HepG2 (cell line): ENCODE data around the gene TICAM2. TPM values are rescaled to one million over a fixed set of nuclear protein-coding genes. Genes with fewer than 3 reads are reported as not detected.
A peak's percentile ranks its signal among the peaks of the same experiment; 100 is the strongest.

Source experiments
- ADNP ChIP-seq: sonication (generic); formaldehyde crosslinking; IDR thresholded peaks from 2 replicates; pipeline ENCODE4 v1.4.0; 2020; ENCODE audit warnings: missing genetic modification reagents
- CENPX ChIP-seq: sonication (generic); formaldehyde crosslinking; IDR thresholded peaks from 2 replicates; pipeline ENCODE4 v1.9.0; 2021; ENCODE audit warnings: mild to moderate bottlenecking, missing genetic modification reagents, moderate library complexity
- GZF1 ChIP-seq: sonication (generic); formaldehyde crosslinking; IDR thresholded peaks from 2 replicates; pipeline ENCODE4 v1.5.1; 2020; ENCODE audit warnings: mild to moderate bottlenecking, missing genetic modification reagents
- HNRNPLL ChIP-seq: fragments of 200-400 bp; formaldehyde crosslinking; IDR thresholded peaks from 2 replicates; pipeline ENCODE4 v1.6.1; 2017; ENCODE audit warnings: mild to moderate bottlenecking, low read depth, low read length; ENCODE audit not compliant: poor library complexity, severe bottlenecking
- KDM5A ChIP-seq: fragments of 200-600 bp; sonication (generic); IDR thresholded peaks from 2 replicates; pipeline ENCODE4 v1.7.0; 2018; ENCODE audit warnings: antibody characterized with exemption, mild to moderate bottlenecking, low read length, borderline replicate concordance
- KMT2A ChIP-seq: sonication (generic); formaldehyde crosslinking; IDR thresholded peaks from 2 replicates; pipeline ENCODE4 v1.4.0; 2020; ENCODE audit warnings: missing genetic modification reagents
- MATR3 ChIP-seq: sonication (generic); formaldehyde crosslinking; IDR thresholded peaks from 2 replicates; pipeline ENCODE4 v1.4.0; 2020; ENCODE audit warnings: missing genetic modification reagents
- NFKBIZ ChIP-seq: IDR thresholded peaks from 2 replicates; pipeline ENCODE4 v1.6.1; 2018; ENCODE audit warnings: missing genetic modification reagents, missing compliant biosample characterization
- NONO ChIP-seq, 2 experiments: fragments of 450-650 bp in 1 of 2; sonication (generic) in 1 of 2; formaldehyde crosslinking in 1 of 2; IDR thresholded peaks in 1 of 2; conservative IDR thresholded peaks in 1 of 2; 2 replicates each; pipeline versions ENCODE4 v1.6.1 to v1.8.0; 2017 to 2022; ENCODE audit warnings: mild to moderate bottlenecking in 1 of 2, missing genetic modification reagents in 1 of 2, moderate library complexity in 1 of 2
- ONECUT2 ChIP-seq: sonication (generic); formaldehyde crosslinking; IDR thresholded peaks from 2 replicates; pipeline ENCODE4 v1.4.0; 2020; ENCODE audit warnings: missing genetic modification reagents
- PHF21A ChIP-seq: sonication (generic); formaldehyde crosslinking; IDR thresholded peaks from 2 replicates; pipeline ENCODE4 v1.5.0; 2020; ENCODE audit warnings: mild to moderate bottlenecking, missing genetic modification reagents
- SAP130 ChIP-seq: IDR thresholded peaks from 2 replicates; pipeline ENCODE4 v1.6.1; 2016; ENCODE audit warnings: low read depth
- SMAD1 ChIP-seq: sonication (generic); formaldehyde crosslinking; IDR thresholded peaks from 2 replicates; pipeline ENCODE4 v1.4.0; 2020; ENCODE audit warnings: missing genetic modification reagents, low read depth, mild to moderate bottlenecking, borderline replicate concordance
- TMF1 ChIP-seq: sonication (generic); formaldehyde crosslinking; IDR thresholded peaks from 2 replicates; pipeline ENCODE4 v1.8.1; 2022; ENCODE audit warnings: low read depth, missing genetic modification reagents
- ZBTB1 ChIP-seq: sonication (generic); formaldehyde crosslinking; IDR thresholded peaks from 2 replicates; pipeline ENCODE4 v1.4.0; 2020; ENCODE audit warnings: missing genetic modification reagents, borderline replicate concordance
- ZNF225 ChIP-seq: sonication (generic); formaldehyde crosslinking; IDR thresholded peaks from 2 replicates; pipeline ENCODE4 v1.4.0; 2020; ENCODE audit warnings: mild to moderate bottlenecking, missing genetic modification reagents
- ZNF280D ChIP-seq: sonication (generic); formaldehyde crosslinking; IDR thresholded peaks from 2 replicates; pipeline ENCODE4 v1.5.1; 2020; ENCODE audit warnings: mild to moderate bottlenecking, missing genetic modification reagents
- polyA plus RNA-seq, 8 experiments: library from polyadenylated mRNA; depleted of rRNA in 3 of 8; stranded (reverse) in 7 of 8; unstranded in 1 of 8; fragments of >200 nt; fragmentation: Illumina TruSeq in 4 of 8; extraction: Trizol in 4 of 8; gene quantifications; 2 replicates each; pipeline versions ENCODE4 v1.2.1 to v1.2.3, GENCODE V29; 2011 to 2016; ENCODE audit warnings: low read depth in 4 of 8, missing spikeins in 1 of 8, mixed read lengths in 1 of 8; ENCODE audit not compliant: insufficient read depth in 1 of 8
- total RNA-seq, 5 experiments: library from RNA; depleted of rRNA; stranded (reverse); fragments of >200 nt; fragmentation: Illumina TruSeq; extraction: Trizol; gene quantifications; 2 replicates each; pipeline ENCODE4 v1.2.3, GENCODE V29; 2016; ENCODE audit warnings: low read depth in 1 of 5
- TF ChIP-seq, protein P1 (sequence below): sonication (generic); formaldehyde crosslinking; IDR thresholded peaks from 2 replicates; pipeline ENCODE4 v1.4.0; 2020; ENCODE audit warnings: mild to moderate bottlenecking, missing genetic modification reagents

TICAM2 gene
- total and polyA plus RNA-seq, 2 of the 13 experiments (the other 11 are each of a cell fraction or from before 2014, with no cell fraction given) = 0.04 TPM; not detected in 1

- TF ChIP-seq, protein P1, sequence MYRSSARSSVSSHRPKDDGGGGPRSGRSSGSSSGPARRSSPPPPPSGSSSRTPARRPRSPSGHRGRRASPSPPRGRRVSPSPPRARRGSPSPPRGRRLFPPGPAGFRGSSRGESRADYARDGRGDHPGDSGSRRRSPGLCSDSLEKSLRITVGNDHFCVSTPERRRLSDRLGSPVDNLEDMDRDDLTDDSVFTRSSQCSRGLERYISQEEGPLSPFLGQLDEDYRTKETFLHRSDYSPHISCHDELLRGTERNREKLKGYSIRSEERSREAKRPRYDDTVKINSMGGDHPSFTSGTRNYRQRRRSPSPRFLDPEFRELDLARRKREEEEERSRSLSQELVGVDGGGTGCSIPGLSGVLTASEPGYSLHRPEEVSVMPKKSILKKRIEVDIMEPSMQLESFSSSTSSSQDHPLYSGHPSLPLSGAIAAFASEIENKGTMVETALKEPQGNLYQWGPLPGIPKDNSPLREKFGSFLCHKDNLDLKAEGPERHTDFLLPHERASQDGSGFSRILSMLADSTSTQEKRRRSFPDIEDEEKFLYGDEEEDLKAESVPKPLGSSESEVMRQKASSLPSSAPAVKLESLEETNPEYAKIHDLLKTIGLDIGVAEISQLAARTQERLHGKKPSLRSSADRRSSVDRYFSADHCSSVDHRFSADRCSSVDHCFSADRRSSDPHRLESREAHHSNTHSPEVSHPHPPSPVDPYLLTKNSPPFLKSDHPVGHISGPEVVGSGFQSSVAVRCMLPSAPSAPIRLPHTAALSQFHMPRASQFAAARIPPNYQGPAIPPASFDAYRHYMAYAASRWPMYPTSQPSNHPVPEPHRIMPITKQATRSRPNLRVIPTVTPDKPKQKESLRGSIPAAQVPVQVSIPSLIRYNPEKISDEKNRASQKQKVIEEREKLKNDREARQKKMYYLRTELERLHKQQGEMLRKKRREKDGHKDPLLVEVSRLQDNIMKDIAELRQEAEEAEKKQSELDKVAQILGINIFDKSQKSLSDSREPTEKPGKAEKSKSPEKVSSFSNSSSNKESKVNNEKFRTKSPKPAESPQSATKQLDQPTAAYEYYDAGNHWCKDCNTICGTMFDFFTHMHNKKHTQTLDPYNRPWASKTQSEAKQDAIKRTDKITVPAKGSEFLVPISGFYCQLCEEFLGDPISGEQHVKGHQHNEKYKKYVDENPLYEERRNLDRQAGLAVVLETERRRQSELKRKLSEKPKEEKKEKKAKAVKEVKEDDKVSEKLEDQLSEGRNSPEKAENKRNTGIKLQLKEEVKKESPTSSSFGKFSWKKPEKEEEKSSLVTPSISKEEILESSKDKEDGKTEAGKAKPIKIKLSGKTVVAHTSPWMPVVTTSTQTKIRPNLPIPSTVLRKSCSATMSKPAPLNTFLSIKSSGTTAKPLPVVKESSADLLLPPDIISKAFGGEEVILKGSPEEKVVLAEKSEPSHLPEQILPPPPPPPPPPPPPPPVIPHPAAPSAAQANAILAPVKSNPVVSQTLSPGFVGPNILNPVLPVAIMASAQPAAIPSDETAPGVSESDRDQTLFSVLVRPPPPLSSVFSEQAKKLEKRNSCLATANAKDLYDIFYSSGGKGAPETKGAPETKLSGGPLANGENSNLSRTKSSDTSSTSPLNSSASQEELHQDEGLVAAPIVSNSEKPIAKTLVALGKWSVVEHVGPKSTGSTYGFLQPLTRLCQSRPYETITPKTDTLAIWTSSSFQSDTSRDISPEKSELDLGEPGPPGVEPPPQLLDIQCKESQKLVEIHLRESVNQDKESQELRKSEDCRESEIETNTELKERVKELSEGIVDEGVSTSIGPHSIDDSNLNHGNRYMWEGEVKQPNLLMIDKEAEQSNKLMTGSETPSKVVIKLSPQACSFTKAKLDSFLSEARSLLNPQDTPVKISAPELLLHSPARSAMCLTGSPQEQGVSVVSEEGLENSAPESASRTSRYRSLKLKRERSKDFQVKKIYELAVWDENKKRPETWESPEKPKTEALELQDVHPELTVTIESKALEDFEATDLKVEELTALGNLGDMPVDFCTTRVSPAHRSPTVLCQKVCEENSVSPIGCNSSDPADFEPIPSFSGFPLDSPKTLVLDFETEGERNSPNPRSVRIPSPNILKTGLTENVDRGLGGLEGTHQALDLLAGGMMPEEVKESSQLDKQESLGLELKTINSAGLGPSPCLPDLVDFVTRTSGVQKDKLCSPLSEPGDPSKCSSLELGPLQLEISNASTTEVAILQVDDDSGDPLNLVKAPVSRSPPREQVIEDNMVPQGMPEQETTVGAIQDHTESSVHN (CRISPR knock-in tag) = no peak
- TF ChIP-seq KMT2A (CRISPR knock-in tag) (peak; percentile 89), TMF1 (peak; percentile 76; the same call in 1 of the 2 replicates), HNRNPLL (peak; percentile 88), GZF1 (CRISPR knock-in tag) (0 out of 2 replicates have a peak, but pooled peaks have one; percentile 53), SMAD1 (CRISPR knock-in tag) (no peak), ZNF225 (CRISPR knock-in tag) (peak; percentile 65; the same call in 1 of the 2 replicates), ZBTB1 (CRISPR knock-in tag) (no peak), PHF21A (CRISPR knock-in tag) (peak; percentile 65), NFKBIZ (CRISPR knock-in tag) (0 out of 2 replicates have a peak, but pooled peaks have one; percentile 9), KDM5A (no peak), SAP130 (peak; percentile 97), NONO (IDR thresholded peaks at IDR 0.05) (no peak), NONO (CRISPR knock-in tag; conservative IDR thresholded peaks at IDR 0.05) (peak; percentile 96), ONECUT2 (CRISPR knock-in tag) (no peak), ADNP (CRISPR knock-in tag) (no peak), ZNF280D (peak; percentile 93), CENPX (CRISPR knock-in tag) (no peak), MATR3 (CRISPR knock-in tag) (no peak)
Observed at GRCh38 chr5:115544436-115545350, 57.6 kb downstream of the TICAM2 start, which contains the start of gene FEM1C (continued).
